Pancreas (tissue), 10 donors: Measurements from ENCODE around the gene BMPR1A. TPM values are rescaled to one million over a fixed set of nuclear protein-coding genes. Genes with fewer than 3 reads are reported as not detected.

Experiments
- ATAC-seq, 4 donors: fragments of 200-7000 bp; cut with Tn5 transposase; one replicate each; pipeline versions ENCODE4 v1.8.0 to v1.9.1; 2020; ENCODE audit warnings: mild to moderate bottlenecking in 4 of 4, moderate library complexity in 4 of 4
- DNase-seq, 6 donors: peaks; one replicate each; pipeline ENCODE4 v3.0.0-alpha.2; 2020
- FAIRE-seq: peaks from 2 replicates; lab custom pipeline; 2012; peaks lifted over from hg19 to GRCh38; lab: Jason Lieb, UNC
- H3K27ac ChIP-seq, 4 donors: fragments of 200-600 bp; sonication (generic); 1 replicate in 3 of 4; 2 replicates in 1 of 4; pipeline versions ENCODE4 v1.5.0 to v1.8.0; 2020
- H3K27me3 ChIP-seq, 4 donors: fragments of 200-600 bp; one replicate each; pipeline ENCODE4 v1.8.0; 2021
- H3K36me3 ChIP-seq, 3 donors: fragments of 200-600 bp; sonication (generic) in 1 of 3; one replicate each; pipeline versions ENCODE4 v1.5.0 to v1.8.0; 2020 to 2021
- H3K4me1 ChIP-seq, 3 donors: fragments of 200-600 bp; one replicate each; pipeline ENCODE4 v1.8.0; 2021
- H3K4me3 ChIP-seq, 4 donors: fragments of 200-600 bp; sonication (generic) in 2 of 4; one replicate each; pipeline versions ENCODE4 v1.5.0 to v1.8.0; 2020 to 2021
- H3K9me3 ChIP-seq, 4 donors: fragments of 200-600 bp; one replicate each; pipeline ENCODE4 v1.8.0; 2021
- WGBS, 2 donors: extraction: QIAGEN DNeasy Blood & Tissue Kit; methylation state at CpG; one replicate each; pipeline ENCODE4 v1.1.7; 2013; 5-methylcytosine and 5-hydroxymethylcytosine counted together
- intact Hi-C, 3 donors: fragments of 100-400 bp; cut with DNase I; formaldehyde crosslinking; loops; one replicate each; pipeline versions ENCODE4 v1.11.1 to v1.14.2; 2022
- polyA plus RNA-seq, 2 donors: library from polyadenylated mRNA; stranded (reverse); fragments of 200-250 nt; gene quantifications; one replicate each; pipeline ENCODE4 v1.2.3, GENCODE V29; 2013
- total RNA-seq, 6 donors: library from RNA; stranded (reverse); fragmentation: NEBNext Ultra II Directional in 4 of 6; extraction: Animal tissue kit (Norgen Biotek cat#: 25700) in 4 of 6; gene quantifications; one replicate each; pipeline versions ENCODE4 v1.2.1 to v1.2.4, GENCODE V29; 2021 to 2023
- TF ChIP-seq, protein P1 (sequence below), 4 donors: fragments of 200-600 bp; sonication (generic) in 3 of 4; IDR thresholded peaks; one replicate each; pipeline versions ENCODE4 v1.5.0 to v1.8.0; 2021; ENCODE audit warnings: antibody characterized with exemption in 4 of 4
- donor health status: healthy with polysubstance abuse.
- donor health status: DM: no; HTN: no; CAD: no; lungs with moderate emphysema.
- donor health status: DM: no; HTN: no; CAD: no.
- donor health status: control.
- donor health status: control.
- donor health status: Bipolar disorder and iron deficiency.
- donor health status: DM: yes; HTN: yes; CAD: no.
- donor health status: DM: no; HTN: no; CAD: no.
- donor health status: DM: no; HTN: no; CAD: no.
- donor health status: DM: yes; HTN: yes; CAD: no.

The BMPR1A gene
- total and polyA plus RNA-seq, 8 donors, result 3.5 to 22.3 (median 11.1) TPM

DNA sequence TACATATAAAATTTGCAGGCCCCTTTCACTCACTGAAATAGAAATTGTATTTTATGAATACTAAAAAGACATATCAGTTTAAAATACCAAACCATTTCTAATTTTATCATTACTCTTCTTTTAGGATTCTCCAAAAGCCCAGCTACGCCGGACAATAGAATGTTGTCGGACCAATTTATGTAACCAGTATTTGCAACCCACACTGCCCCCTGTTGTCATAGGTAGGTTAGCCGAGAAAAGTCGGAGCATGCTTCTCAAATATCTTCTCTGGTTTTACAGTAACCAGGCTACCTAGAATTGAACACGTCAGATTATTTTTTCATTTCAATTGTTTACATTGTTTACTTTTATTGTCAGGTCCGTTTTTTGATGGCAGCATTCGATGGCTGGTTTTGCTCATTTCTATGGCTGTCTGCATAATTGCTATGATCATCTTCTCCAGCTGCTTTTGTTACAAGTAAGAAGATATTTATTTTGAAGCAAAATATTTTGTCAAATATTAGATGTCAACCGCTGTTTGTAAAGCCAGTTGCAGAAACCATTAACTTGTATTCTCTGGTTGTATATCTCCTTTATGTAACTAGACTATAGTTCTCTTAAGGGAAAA lies 143.4 kb downstream of the BMPR1A start:
- DNase-seq, result peak in 3 of 6 donors; percentile 57 to 71 (median 64)
- intact Hi-C loops, result loop anchor here in 2 of 3 donors (5.0 kb wide), 2 partner anchors 192 to 212 kb away; no protein-coding TSS in a partner anchor
- peaks cover 11 to 15% (median 13%) of the 10 kb centered on the region in 3 donors for H3K4me1 ChIP-seq
- TF ChIP-seq, protein P1, sequence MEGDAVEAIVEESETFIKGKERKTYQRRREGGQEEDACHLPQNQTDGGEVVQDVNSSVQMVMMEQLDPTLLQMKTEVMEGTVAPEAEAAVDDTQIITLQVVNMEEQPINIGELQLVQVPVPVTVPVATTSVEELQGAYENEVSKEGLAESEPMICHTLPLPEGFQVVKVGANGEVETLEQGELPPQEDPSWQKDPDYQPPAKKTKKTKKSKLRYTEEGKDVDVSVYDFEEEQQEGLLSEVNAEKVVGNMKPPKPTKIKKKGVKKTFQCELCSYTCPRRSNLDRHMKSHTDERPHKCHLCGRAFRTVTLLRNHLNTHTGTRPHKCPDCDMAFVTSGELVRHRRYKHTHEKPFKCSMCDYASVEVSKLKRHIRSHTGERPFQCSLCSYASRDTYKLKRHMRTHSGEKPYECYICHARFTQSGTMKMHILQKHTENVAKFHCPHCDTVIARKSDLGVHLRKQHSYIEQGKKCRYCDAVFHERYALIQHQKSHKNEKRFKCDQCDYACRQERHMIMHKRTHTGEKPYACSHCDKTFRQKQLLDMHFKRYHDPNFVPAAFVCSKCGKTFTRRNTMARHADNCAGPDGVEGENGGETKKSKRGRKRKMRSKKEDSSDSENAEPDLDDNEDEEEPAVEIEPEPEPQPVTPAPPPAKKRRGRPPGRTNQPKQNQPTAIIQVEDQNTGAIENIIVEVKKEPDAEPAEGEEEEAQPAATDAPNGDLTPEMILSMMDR (IDR thresholded peaks at IDR 0.05), result peak in 3 of 4 donors; percentile 51 to 58 (median 56)
- no peak overlapping the region for H3K27ac ChIP-seq
- FAIRE-seq, result peak; percentile 95
- H3K4me3 ChIP-seq, result no peak overlapping the region
- ATAC-seq, result peak; percentile 74 to 93 (median 81)
- no peaks in the 10 kb centered on the region for H3K36me3 ChIP-seq
- WGBS, 2 donors, result 3 to 4% methylated on average over 9 of the region's 9 CpGs
- no peaks in the 10 kb centered on the region for H3K27me3 ChIP-seq
- no peaks in the 10 kb centered on the region for H3K9me3 ChIP-seq

DNA sequence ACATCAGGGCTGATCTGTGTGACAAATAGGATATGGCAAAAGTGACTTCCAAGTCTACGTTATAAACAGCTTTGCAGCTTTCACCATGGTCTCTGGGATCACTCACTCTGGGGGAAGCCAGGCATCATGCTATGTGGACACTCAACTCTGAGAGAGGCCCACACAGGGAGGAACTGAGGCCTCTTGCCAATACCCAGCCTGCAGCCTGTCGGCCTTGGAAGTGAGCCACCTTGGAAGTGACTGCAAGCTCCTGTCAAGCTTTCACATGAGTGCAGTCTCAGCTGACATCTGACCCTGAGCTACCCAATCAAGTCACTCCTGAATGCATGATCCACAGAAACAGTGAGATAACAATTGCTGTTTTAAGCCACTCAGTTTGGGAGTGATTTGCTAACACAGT lies 144.5 kb downstream of the BMPR1A start:
- H3K27me3 ChIP-seq, result no peaks in the 10 kb centered on the region
- H3K4me1 ChIP-seq, result peaks cover 11 to 15% (median 13%) of the 10 kb centered on the region in 3 donors
- no peaks in the 10 kb centered on the region for H3K36me3 ChIP-seq
- DNase-seq, result peak; percentile 76 to 94 (median 91)
- WGBS, 2 donors, result 10 to 13% methylated on average over 2 of the region's 2 CpGs
- ATAC-seq, result peak; percentile 97 to 99 (median 98)
- FAIRE-seq, result no peak
- H3K9me3 ChIP-seq, result no peaks in the 10 kb centered on the region
- TF ChIP-seq, protein P1 (IDR thresholded peaks at IDR 0.05), result no peak
- H3K27ac ChIP-seq, result peak overlapping the region in 1 of 4 donors; percentile 19
- intact Hi-C loops, result loop anchor here in 1 of 3 donors (5.0 kb wide), 1 partner anchor 214 kb away; no protein-coding TSS in a partner anchor
- H3K4me3 ChIP-seq, result no peak overlapping the region

DNA sequence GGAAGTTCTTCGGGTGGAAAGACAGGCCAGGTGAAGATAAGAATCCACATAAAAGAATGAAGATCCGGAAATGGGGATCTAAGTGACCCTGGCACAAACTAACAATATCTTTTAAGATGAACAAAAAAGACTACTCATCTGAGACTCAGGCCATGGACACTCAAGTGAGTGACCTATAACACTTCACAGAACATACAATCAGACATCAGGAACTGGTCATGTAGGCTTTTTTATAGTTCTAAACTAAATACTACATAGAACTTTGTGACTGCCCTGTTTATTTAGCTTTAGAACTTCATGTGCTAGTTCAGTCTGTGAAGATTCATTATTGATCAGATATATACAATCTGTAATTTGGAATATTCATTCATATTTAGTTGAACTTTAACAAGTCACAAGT lies 148.2 kb downstream of the BMPR1A start:
- TF ChIP-seq, protein P1 (IDR thresholded peaks at IDR 0.05), result no peak
- no peaks in the 10 kb centered on the region for H3K27me3 ChIP-seq
- H3K4me1 ChIP-seq, result peaks cover 11 to 15% (median 13%) of the 10 kb centered on the region in 3 donors
- no peak for ATAC-seq
- H3K27ac ChIP-seq, result no peak overlapping the region
- no peaks in the 10 kb centered on the region for H3K9me3 ChIP-seq
- no peak for FAIRE-seq
- 92 to 97% methylated on average over 2 of the region's 2 CpGs for WGBS, 2 donors
- no peaks in the 10 kb centered on the region for H3K36me3 ChIP-seq
- no peak for DNase-seq
- H3K4me3 ChIP-seq, result no peak overlapping the region
- intact Hi-C loops, result loop anchor here in 1 of 3 donors (5.0 kb wide), 1 partner anchor 217 kb away; no protein-coding TSS in a partner anchor

DNA sequence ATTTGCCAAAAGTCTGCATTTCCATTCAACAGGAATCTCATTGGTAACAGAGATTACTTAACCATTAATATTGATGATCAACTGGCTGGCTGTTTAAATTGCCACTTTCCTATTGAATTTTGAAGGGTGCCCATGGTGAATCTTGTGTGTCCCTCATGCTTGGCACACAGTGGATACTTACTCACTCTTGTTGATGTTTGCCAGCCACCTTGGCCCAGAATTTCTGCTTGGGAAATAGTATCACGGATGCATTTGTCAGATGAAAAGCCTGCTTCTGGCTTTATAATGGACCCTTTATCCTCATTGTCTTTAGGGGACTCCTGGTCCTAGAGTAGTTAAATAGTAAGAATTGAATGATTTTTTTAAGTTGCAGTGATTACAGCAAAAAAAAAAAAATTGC lies 149.0 kb downstream of the BMPR1A start:
- no peaks in the 10 kb centered on the region for H3K9me3 ChIP-seq
- DNase-seq, result no peak
- H3K27me3 ChIP-seq, result no peaks in the 10 kb centered on the region
- FAIRE-seq, result no peak
- ATAC-seq, result no peak
- H3K36me3 ChIP-seq, result no peaks in the 10 kb centered on the region
- peaks cover 11 to 13% (median 13%) of the 10 kb centered on the region in 3 donors for H3K4me1 ChIP-seq
- H3K4me3 ChIP-seq, result no peak overlapping the region
- intact Hi-C loops, result no loop called here
- TF ChIP-seq, protein P1 (IDR thresholded peaks at IDR 0.05), result no peak
- 75 to 97% methylated on average over 1 of the region's 1 CpG for WGBS, 2 donors
- H3K27ac ChIP-seq, result no peak overlapping the region

DNA sequence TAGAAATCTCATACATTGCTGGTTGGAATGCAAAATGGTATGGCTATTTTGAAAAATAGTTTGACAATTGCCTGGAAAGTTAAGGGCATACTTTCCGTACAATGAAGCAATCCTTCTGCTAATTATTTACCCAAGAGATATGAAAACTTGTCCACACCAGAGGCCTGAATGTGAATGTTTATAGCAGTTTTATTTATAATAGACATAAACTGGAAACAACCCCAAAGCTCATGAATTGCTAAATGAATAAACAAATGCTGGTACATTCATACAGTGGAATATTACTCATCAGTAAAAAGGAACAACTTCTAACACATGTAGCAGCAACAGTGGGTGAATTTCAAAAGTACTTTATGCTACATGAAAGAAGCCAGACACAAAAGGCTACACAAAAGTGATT lies 158.3 kb downstream of the BMPR1A start:
- 26 to 32% methylated on average over 1 of the region's 1 CpG for WGBS, 2 donors
- Histone ChIP-seq H3K4me1 (no peaks in the 10 kb centered on the region), H3K9me3 (no peaks in the 10 kb centered on the region), H3K27ac (no peak overlapping the region), H3K4me3 (no peak overlapping the region), H3K36me3 (peaks cover 0 to 5% (median 0%) of the 10 kb centered on the region in 3 donors), H3K27me3 (no peaks in the 10 kb centered on the region)
- FAIRE-seq, result no peak
- no peak for ATAC-seq
- DNase-seq, result no peak
- TF ChIP-seq, protein P1 (IDR thresholded peaks at IDR 0.05), result no peak
- intact Hi-C loops, result no loop called here
